ENCODE measurements around the gene PSMA4.
"Not testable (repeated sequence)": the region's sequence is repeated elsewhere in the genome, so short reads cannot be mapped to it uniquely, and the experiment has no call there.

Gene PSMA4

GRCh38 chr15:78540141-78540870 is at the start of gene PSMA4:
TSS of gene PSMA4 (plus strand) at chr15:78540444. CDS start at chr15:78541928, 1,484 bp downstream.
- DNase-seq, result peak; percentile 65 to 89

GRCh38 chr15:78492872-78493271 is 47.4 kb upstream of the PSMA4 start:
- no peak for DNase-seq

GRCh38 chr15:78501857-78502256 is 38.4 kb upstream of the PSMA4 start:
- DNase-seq, result no peak

GRCh38 chr15:78502641-78503040 is 37.6 kb upstream of the PSMA4 start:
- no peak for DNase-seq

- DNase-seq, result peak; percentile 88 to 96
These were observed 33.0 kb upstream of the PSMA4 start, which contains the start of gene HYKK for GRCh38 chr15:78506971-78507830. TSS of gene HYKK (plus strand) at chr15:78507577. CDS start at chr15:78513089, 5,512 bp downstream.

- DNase-seq, result no peak
These were observed 32.4 kb upstream of the PSMA4 start for GRCh38 chr15:78507831-78508160.

GRCh38 chr15:78508272-78508671 is 32.0 kb upstream of the PSMA4 start:
- DNase-seq, result no peak

- DNase-seq, result no peak
These were observed 30.4 kb upstream of the PSMA4 start for GRCh38 chr15:78509726-78510312.

GRCh38 chr15:78520035-78520434 is 20.2 kb upstream of the PSMA4 start:
- DNase-seq, result not testable (repeated sequence)

GRCh38 chr15:78524230-78524629 is 16.0 kb upstream of the PSMA4 start:
- no peak for DNase-seq

GRCh38 chr15:78527325-78527724 is 12.9 kb upstream of the PSMA4 start:
- no peak for DNase-seq

- no peak for DNase-seq
These were observed 6.9 kb upstream of the PSMA4 start for GRCh38 chr15:78533331-78533730.

GRCh38 chr15:78536134-78536533 is 4.1 kb upstream of the PSMA4 start:
- DNase-seq, result no peak

GRCh38 chr15:78537266-78537905 is 2.9 kb upstream of the PSMA4 start:
- no peak for DNase-seq

GRCh38 chr15:78538358-78538757 is 1.9 kb upstream of the PSMA4 start:
- DNase-seq, result no peak

GRCh38 chr15:78539464-78540140 is 642 bp upstream of the PSMA4 start:
- not testable (repeated sequence) for DNase-seq

GRCh38 chr15:78540871-78541743 is 863 bp downstream of the PSMA4 start:
- DNase-seq, result no peak

GRCh38 chr15:78541744-78542034 is 1.4 kb downstream of the PSMA4 start:
- no peak for DNase-seq

- no peak for DNase-seq
These were observed 2.4 kb downstream of the PSMA4 start for GRCh38 chr15:78542647-78543046.

GRCh38 chr15:78550194-78550593 is 9.9 kb downstream of the PSMA4 start:
- no peak for DNase-seq

GRCh38 chr15:78550815-78551214 is 10.6 kb downstream of the PSMA4 start:
- DNase-seq, result no peak

GRCh38 chr15:78551902-78552301 is 11.7 kb downstream of the PSMA4 start:
- DNase-seq, result no peak

Measured in NCI-H446 (cell line).